ENCODE results near the gene APOB. TPM values are rescaled to one million over a fixed set of nuclear protein-coding genes. Genes with fewer than 3 reads are reported as not detected.
"Not testable (repeated sequence)": the region's sequence is repeated elsewhere in the genome, so short reads cannot be mapped to it uniquely, and the experiment has no call there.

The APOB gene
- total and polyA plus RNA-seq, 2 of the 8 experiments (the other 6 are each of a cell fraction or from before 2014, with no cell fraction given), result 0.15 to 0.61 TPM

DNA sequence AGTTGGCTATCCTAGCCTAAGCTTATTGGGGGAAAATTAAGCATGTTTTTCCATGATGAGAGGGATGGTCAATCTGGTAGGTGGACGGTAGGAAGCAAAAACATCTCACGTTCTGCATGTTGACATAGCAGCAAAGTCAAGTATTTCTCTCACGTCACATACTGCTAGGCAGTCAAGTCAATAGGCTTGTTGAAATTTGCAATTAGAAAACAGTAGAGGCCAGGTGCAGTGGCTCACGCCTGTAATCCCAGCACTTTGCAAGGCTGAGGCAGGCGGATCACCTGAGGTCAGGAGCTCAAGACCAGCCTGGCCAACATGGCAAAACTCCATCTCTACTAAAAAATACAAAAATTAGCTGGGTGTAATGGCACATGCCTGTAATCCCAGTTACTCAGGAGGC, 14.9 kb downstream of the APOB start:
- H3K9me3 ChIP-seq (ENCODE audit: insufficient read depth in 2 of 2, low read depth in 1 of 2, low read length in 1 of 2); H2BK120ac ChIP-seq (replicated peaks; ENCODE audit: low read depth, low read length); H2BK20ac ChIP-seq (ENCODE audit: low read length); H3K79me2 ChIP-seq (ENCODE audit: control insufficient read depth in 1 of 2, insufficient read depth in 2 of 2, low read length in 2 of 2); H3K4me2 ChIP-seq (ENCODE audit: insufficient read depth in 1 of 2, low read depth in 2 of 2, low read length in 2 of 2); H3K4me3 ChIP-seq (ENCODE audit: extremely low read depth in 1 of 4, insufficient read depth in 2 of 4, low read depth in 3 of 4, low read length in 4 of 4); H3K36me3 ChIP-seq (ENCODE audit: control insufficient read depth in 2 of 4, insufficient read depth in 4 of 4, low read length in 3 of 4); FAIRE-seq; H4K20me1 ChIP-seq (replicated peaks in 1 of 2; ENCODE audit: control insufficient read depth in 1 of 2, insufficient read depth in 2 of 2, low read length in 2 of 2); H3K27ac ChIP-seq (ENCODE audit: low read depth, low read length); H2BK15ac ChIP-seq (ENCODE audit: low read length); H4K5ac ChIP-seq (ENCODE audit: insufficient read length, low read depth, low read length); H3K4ac ChIP-seq (replicated peaks; ENCODE audit: insufficient read length, low read depth, low read length); H4K8ac ChIP-seq (ENCODE audit: extremely low read depth, insufficient read depth, low read length); H2AK5ac ChIP-seq (ENCODE audit: low read depth, low read length); POLR2A ChIA-PET (ENCODE audit: partially characterized antibody); H3K56ac ChIP-seq (replicated peaks; ENCODE audit: insufficient read length, low read depth, low read length); H2BK5ac ChIP-seq (ENCODE audit: low read depth, low read length); H2AFZ ChIP-seq (ENCODE audit: low read length); H3K23me2 ChIP-seq (ENCODE audit: low read depth, low read length); H2BK12ac ChIP-seq (ENCODE audit: low read depth, low read length); H3K4me1 ChIP-seq (replicated peaks in 1 of 4; ENCODE audit: control insufficient read depth in 3 of 4, insufficient read depth in 4 of 4, low read length in 3 of 4); H4K91ac ChIP-seq (replicated peaks; ENCODE audit: insufficient read length, low read length); H3K79me1 ChIP-seq (ENCODE audit: low read depth, low read length); H3K27me3 ChIP-seq (replicated peaks in 1 of 4; ENCODE audit: control insufficient read depth in 3 of 4, extremely low read depth in 1 of 4, insufficient read depth in 3 of 4, low read length in 3 of 4); H3K18ac ChIP-seq (ENCODE audit: extremely low read depth, low read length); DNase-seq (ENCODE audit: low read depth in 1 of 2, low spot score in 2 of 2); H3K14ac ChIP-seq (ENCODE audit: insufficient read length); H3K23ac ChIP-seq (ENCODE audit: insufficient read length); H3K9ac ChIP-seq (replicated peaks in 1 of 4; ENCODE audit: extremely low read depth in 1 of 4, low read depth in 3 of 4, low read length in 3 of 4): not testable (repeated sequence)
- CTCF ChIA-PET (ENCODE audit: partially characterized antibody), result interaction anchor here (1.0 to 6.7 kb wide), 7 partner anchors 13 to 352 kb away, joined by 3 to 48 read pairs (median 6); no protein-coding TSS in a partner anchor
- WGBS, 2 experiments (ENCODE audit: extremely low coverage in 1 of 2, insufficient coverage in 1 of 2, insufficient read length in 1 of 2, insufficient replicate concordance in 2 of 2, low coverage in 1 of 2, low lambda C conversion rate in 2 of 2, missing lambda C conversion rate in 1 of 2), result 98% methylated on average over 5 of the region's 5 CpGs; no CpG with 5 or more reads in 1 of the 2 experiments

All from H1 (cell line).